Ishikawa (cell line): Measurements from ENCODE around the gene ERICH4.

Source experiments
- FOXM1 ChIP-seq: IDR thresholded peaks from 2 replicates; pipeline ENCODE4 v1.6.1; 2012; ENCODE audit warnings: low read depth, borderline replicate concordance
- RAD21 ChIP-seq: IDR thresholded peaks from 2 replicates; pipeline ENCODE4 v1.6.1; 2012; ENCODE audit warnings: low read depth

DNA sequence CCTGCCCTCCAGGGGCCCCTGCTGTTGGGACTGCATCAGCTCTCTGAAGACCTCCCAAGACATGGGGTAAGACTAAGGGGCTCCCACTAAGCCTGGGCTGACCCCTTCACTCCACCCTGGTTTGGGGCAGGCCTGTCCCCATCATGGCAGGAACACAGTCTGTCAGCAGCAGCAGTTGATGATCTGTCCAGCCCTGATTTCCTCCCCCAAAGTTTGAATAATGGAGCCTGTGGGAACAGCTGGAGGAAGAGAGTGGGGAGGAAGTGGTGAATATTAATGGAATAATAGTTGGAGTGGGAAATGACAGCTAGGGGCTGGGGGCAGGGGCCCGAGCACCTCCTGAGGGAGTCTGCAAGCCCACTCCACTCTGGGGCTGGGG lies 14.5 kb upstream of the ERICH4 start:
- TF ChIP-seq FOXM1 (no peak), RAD21 (no peak)
